ENCODE data around the gene RPS6KC1.
"Not testable (repeated sequence)": the region's sequence is repeated elsewhere in the genome, so short reads cannot be mapped to it uniquely, and the experiment has no call there.

Gene RPS6KC1

DNA sequence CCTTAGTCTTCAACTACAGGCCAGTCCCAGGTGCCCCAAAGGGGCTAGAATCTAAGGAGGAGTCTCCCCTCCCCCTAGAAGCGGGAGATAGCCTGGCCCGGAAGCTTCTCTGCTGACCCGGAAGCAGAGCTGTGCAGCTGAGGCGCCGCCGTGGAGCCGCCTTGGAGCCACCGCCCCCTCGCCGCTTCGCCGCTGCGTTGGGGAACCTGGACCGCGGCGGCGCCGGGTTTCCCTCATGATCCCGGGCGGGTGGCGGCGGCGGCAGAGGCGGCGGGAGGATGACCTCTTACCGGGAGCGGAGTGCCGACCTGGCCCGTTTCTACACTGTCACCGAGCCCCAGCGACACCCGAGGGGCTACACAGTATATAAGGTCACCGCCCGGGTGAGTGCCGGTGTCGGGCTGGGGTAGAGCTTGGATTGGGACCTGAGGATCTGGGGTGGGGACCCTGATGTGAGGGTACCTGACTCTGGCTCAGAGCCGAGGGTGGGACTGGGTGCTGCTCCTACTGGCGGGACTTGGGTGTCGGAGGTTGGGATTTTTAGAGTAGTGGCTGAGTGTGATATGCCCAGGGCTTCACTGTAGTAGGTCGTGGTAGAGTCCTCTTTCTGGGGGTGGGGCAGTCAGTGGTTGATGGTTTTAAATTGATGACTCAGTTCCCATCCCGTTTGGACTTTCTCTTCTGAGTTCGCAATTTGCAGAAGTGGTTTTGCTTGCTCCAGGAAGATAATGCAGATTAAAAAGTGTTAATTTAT is at the start of gene RPS6KC1:
Gene RPS6KC1 (plus strand): TSS at position 115 of the 754 bp plus-strand sequence. CDS start 164 bp downstream, at position 279.
- peak; percentile 77 for DNase-seq (ENCODE audit: low spot score)

- DNase-seq (ENCODE audit: low spot score): no peak
Observed at GRCh38 chr1:213003256-213003655, 47.8 kb upstream of the RPS6KC1 start.

- DNase-seq (ENCODE audit: low spot score): no peak
Observed at GRCh38 chr1:213008564-213008963, 42.5 kb upstream of the RPS6KC1 start.

- DNase-seq (ENCODE audit: low spot score): no peak
Observed at GRCh38 chr1:213014642-213015041, 36.4 kb upstream of the RPS6KC1 start.

- peak; percentile 97 for DNase-seq (ENCODE audit: low spot score)
Observed at GRCh38 chr1:213015099-213016050, 35.7 kb upstream of the RPS6KC1 start, which contains the start of gene ANGEL2. ANGEL2 (minus strand) TSS chr1:213015867; CDS start chr1:213015671, 196 bp downstream.

DNA sequence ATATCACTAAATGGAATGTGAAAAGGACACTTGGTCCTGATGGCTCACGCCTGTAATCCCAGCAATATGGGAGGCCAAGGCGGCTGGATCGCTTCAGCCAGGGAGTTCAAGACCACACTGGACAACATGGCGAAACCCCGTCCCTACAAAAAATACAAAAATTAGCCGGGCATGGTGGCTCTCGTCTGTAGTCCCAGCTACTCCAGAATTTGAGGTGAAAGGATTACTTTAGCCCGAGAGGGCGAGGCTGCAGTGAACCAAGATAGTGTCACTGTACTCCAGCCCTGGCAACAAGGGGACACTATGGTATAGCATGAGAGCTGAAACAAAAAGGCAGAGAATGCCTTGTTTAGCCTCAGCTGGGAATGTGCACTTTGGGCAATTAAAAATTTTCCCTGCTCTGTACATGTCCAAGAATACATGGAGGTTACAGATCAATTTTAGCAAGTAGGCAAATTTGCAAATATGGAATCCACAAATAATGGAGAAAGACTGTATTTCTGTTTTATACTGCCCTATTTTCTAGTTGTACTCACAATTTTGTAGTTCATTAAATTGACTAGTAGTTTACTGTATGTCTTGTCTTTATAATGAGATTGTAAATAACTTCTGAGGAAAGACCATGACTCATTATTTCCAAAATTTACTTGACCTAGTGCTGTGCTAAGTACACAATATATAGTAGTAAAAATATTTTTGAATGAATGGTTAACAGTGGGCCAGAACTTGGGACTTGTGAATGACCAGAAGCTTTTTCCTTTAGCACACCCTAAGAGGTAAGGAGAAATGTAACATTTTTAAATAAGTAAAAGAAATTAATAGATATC is 33.4 kb upstream of the RPS6KC1 start:
- DNase-seq (ENCODE audit: low spot score): no peak

GRCh38 chr1:213019450-213019849 is 31.6 kb upstream of the RPS6KC1 start:
- no peak for DNase-seq (ENCODE audit: low spot score)

- no peak for DNase-seq (ENCODE audit: low spot score)
Observed at GRCh38 chr1:213020016-213020415, 31.0 kb upstream of the RPS6KC1 start.

GRCh38 chr1:213027024-213027423 is 24.0 kb upstream of the RPS6KC1 start:
- DNase-seq (ENCODE audit: low spot score): not testable (repeated sequence)

DNA sequence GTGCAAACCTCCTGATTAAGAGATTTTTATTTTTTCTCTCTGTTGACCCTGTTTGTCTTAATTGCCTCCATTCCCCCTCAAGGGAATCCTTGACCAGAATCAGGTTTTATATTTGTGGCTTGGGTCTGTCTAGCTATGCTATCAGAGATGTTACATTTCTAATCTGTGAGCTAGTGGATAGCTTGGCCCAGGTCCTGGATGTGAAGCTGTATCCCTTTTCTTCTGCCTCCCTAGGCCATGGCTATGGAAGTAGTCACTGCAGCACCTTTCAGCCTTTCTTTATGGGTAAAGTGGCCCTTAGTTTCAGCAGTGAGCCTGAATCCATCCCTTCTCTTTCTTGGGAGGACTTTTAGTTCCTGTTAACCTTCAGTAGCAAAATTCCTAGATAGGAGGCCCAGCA is 18.4 kb upstream of the RPS6KC1 start:
- no peak for DNase-seq (ENCODE audit: low spot score)

- no peak for DNase-seq (ENCODE audit: low spot score)
Observed at GRCh38 chr1:213034713-213035112, 16.3 kb upstream of the RPS6KC1 start.

GRCh38 chr1:213035573-213035972 is 15.5 kb upstream of the RPS6KC1 start:
- DNase-seq (ENCODE audit: low spot score): no peak

GRCh38 chr1:213041443-213041842 is 9.6 kb upstream of the RPS6KC1 start:
- DNase-seq (ENCODE audit: low spot score): no peak

DNA sequence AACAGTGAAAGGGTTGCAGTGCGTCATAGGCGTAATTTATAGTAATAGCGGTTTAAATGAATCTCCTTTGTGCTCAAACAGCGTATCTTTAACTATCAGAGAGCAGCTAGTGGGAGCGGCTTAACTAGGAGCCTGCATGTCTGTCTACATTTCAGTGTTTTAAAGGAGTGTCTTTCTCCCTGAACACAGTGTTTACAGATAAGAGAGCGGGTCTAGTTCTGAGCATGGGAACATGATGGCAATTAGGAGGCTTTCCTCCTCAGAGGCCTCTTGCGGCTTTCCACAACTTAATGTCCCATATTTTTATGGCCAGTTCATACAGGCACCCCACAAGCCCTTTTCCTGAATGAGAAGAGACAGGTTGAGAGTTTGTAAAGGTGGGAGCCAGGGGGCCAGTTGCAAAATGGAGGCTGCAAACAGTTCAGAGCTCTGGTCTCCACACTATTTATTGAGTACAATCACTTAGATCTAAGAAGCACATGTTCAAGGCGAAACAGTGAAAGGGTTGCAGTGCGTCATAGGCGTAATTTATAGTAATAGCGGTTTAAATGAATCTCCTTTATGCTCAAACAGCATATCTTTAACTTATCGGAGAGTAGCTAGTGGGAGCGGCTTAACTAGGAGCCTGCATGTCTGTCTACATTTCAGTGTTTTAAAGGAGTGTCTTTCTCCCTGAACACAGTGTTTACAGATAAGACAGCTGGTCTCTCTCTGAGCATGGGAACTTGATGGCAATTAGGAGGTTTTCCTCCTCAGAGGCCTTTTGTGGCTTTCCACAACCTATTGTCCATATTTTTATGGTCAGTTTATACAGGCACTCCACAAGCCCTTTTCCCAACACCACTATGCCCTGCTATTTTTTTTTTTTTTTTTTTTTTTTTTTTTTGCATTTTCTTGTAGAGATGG is 5.5 kb upstream of the RPS6KC1 start:
- DNase-seq (ENCODE audit: low spot score): peak; percentile 35

DNA sequence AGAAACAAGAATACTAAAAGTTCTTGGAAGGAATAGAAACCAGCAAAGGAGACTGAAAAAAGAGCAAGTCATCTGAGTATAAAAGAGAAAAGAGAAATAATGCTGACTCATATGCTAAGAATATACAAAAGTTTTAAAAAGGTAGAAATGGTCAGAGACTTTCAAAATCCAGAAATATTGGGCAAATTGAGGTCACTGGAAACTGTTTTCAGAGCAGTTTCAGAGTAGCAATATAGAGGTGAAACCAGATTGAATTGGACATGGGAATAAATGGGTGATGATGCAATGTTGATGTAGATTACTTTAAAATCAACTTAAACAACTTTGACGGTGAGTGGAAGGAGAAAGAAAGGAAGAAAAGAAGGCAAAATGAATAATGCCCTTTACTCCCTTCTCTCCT is 1.8 kb upstream of the RPS6KC1 start:
- no peak for DNase-seq (ENCODE audit: low spot score)

- DNase-seq (ENCODE audit: low spot score): no peak
Observed at GRCh38 chr1:213050745-213051126, 305 bp upstream of the RPS6KC1 start.

- no peak for DNase-seq (ENCODE audit: low spot score)
Observed at GRCh38 chr1:213051881-213052202, 801 bp downstream of the RPS6KC1 start.

DNA sequence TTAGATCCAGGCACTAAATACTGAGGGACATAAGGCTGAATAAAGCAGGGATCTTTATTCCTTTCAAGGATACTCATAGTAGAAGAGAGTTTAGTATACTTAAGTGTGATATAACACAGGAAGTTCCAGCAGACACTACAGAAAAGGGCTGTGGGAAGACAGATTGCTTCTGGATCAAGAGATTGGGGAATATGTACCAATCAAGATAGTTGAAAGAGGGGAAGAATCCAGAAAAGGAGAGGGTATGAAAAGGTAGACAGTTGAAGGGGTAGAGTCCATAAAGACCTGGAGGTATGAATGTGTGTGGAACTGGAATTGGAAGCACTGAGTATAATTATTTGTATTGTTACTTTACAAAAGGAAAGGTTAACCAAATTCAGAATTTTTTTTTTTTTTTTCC is 2.4 kb downstream of the RPS6KC1 start:
- no peak for DNase-seq (ENCODE audit: low spot score)

- no peak for DNase-seq (ENCODE audit: low spot score)
Observed at GRCh38 chr1:213054142-213054541, 3.1 kb downstream of the RPS6KC1 start.

- peak; percentile 34 for DNase-seq (ENCODE audit: low spot score)
Observed at GRCh38 chr1:213054733-213055591, 3.9 kb downstream of the RPS6KC1 start.
